HEK293 (cell line): ENCODE measurements around the gene ZC3H12C.

ENCODE experiments used
- CTCF ChIP-seq: fragments of 450-650 bp; formaldehyde crosslinking; IDR thresholded peaks from 2 replicates; pipeline ENCODE4 v1.5.1; 2016; ENCODE audit warnings: missing biosample characterization, missing genetic modification characterization
- KLF9 ChIP-seq: fragments of 450-650 bp; formaldehyde crosslinking; IDR thresholded peaks from 2 replicates; pipeline ENCODE4 v1.5.1; 2016; ENCODE audit warnings: missing biosample characterization, missing genetic modification characterization, low read depth
- ZFP37 ChIP-seq: fragments of 450-650 bp; formaldehyde crosslinking; IDR thresholded peaks from 2 replicates; pipeline ENCODE4 v1.5.1; 2016; ENCODE audit warnings: missing biosample characterization, missing genetic modification characterization
- ZNF184 ChIP-seq: fragments of 450-650 bp; IDR thresholded peaks from 2 replicates; pipeline ENCODE4 v1.5.1; 2018; ENCODE audit warnings: missing biosample characterization, mild to moderate bottlenecking, missing genetic modification characterization
- ZNF24 ChIP-seq: fragments of 450-650 bp; formaldehyde crosslinking; IDR thresholded peaks from 2 replicates; pipeline ENCODE4 v1.5.1; 2016; ENCODE audit warnings: missing biosample characterization, missing genetic modification characterization
- ZNF350 ChIP-seq: fragments of 450-650 bp; formaldehyde crosslinking; IDR thresholded peaks from 2 replicates; pipeline ENCODE4 v1.5.0; 2017; ENCODE audit warnings: missing biosample characterization, mild to moderate bottlenecking, missing genetic modification characterization
- ZNF621 ChIP-seq: fragments of 450-650 bp; formaldehyde crosslinking; IDR thresholded peaks from 2 replicates; pipeline ENCODE4 v1.5.1; 2017; ENCODE audit warnings: missing biosample characterization, missing genetic modification characterization
- ZNF660 ChIP-seq: fragments of 450-650 bp; IDR thresholded peaks from 2 replicates; pipeline ENCODE4 v1.5.1; 2018; ENCODE audit warnings: missing biosample characterization, mild to moderate bottlenecking, missing genetic modification characterization
- ZNF747 ChIP-seq: fragments of 450-650 bp; formaldehyde crosslinking; IDR thresholded peaks from 2 replicates; pipeline ENCODE4 v1.5.1; 2016; ENCODE audit warnings: missing biosample characterization, missing genetic modification characterization
- TF ChIP-seq, protein P1 (sequence below): fragments of 450-650 bp; formaldehyde crosslinking; IDR thresholded peaks from 2 replicates; pipeline ENCODE4 v1.5.1; 2016; ENCODE audit warnings: missing biosample characterization, missing genetic modification characterization

DNA sequence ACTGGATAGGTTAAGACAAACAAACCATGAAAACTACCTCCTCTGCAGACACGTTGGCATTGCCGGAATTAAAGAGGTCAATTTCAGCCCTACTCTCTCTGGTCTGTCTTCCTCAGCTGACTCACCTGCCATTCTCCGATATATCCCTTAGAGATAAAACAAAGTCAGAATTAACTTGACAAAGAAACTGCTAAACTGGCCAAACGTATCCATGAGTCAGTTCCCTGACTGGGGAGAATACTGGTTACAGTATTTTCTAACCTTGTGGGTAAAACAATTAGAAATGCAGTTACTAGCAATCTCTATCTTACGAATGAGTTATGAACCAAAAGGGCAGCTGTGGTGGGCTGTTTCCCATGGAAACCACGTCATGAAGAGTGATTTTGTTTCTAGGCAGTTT is 107.0 kb downstream of the ZC3H12C start:
- TF ChIP-seq ZNF184 = no peak
- no peak for TF ChIP-seq ZFP37 (tag by site-specific recombination)
- TF ChIP-seq KLF9 (tag by site-specific recombination) = no peak
- TF ChIP-seq CTCF (tag by site-specific recombination) = no peak
- TF ChIP-seq ZNF660 (tag by site-specific recombination) = no peak
- TF ChIP-seq ZNF747 (tag by site-specific recombination) = no peak
- TF ChIP-seq, protein P1, sequence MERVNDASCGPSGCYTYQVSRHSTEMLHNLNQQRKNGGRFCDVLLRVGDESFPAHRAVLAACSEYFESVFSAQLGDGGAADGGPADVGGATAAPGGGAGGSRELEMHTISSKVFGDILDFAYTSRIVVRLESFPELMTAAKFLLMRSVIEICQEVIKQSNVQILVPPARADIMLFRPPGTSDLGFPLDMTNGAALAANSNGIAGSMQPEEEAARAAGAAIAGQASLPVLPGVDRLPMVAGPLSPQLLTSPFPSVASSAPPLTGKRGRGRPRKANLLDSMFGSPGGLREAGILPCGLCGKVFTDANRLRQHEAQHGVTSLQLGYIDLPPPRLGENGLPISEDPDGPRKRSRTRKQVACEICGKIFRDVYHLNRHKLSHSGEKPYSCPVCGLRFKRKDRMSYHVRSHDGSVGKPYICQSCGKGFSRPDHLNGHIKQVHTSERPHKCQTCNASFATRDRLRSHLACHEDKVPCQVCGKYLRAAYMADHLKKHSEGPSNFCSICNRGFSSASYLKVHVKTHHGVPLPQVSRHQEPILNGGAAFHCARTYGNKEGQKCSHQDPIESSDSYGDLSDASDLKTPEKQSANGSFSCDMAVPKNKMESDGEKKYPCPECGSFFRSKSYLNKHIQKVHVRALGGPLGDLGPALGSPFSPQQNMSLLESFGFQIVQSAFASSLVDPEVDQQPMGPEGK (tag by site-specific recombination) = no peak
- no peak for TF ChIP-seq ZNF350
- no peak for TF ChIP-seq ZNF621 (tag by site-specific recombination)
- TF ChIP-seq ZNF24 (tag by site-specific recombination) = no peak
